HCT116 (cell line): ENCODE measurements around the gene THBD. TPM values are rescaled to one million over a fixed set of nuclear protein-coding genes. Genes with fewer than 3 reads are reported as not detected.
A peak's percentile ranks its signal among the peaks of the same experiment; 100 is the strongest.

Source experiments
- ATAC-seq: fragments of 200-7000 bp; cut with Tn5 transposase; 2 replicates; pipeline ENCODE4 v1.9.1; 2020; ENCODE audit warnings: mild to moderate bottlenecking, moderate library complexity
- BruUV-seq: library from RNA; stranded (reverse); fragments of 400-500 nt; replicated peaks from 2 replicates; lab custom pipeline; 2021; lab: Mats Ljungman, UMichigan
- CTCF ChIA-PET: fragments of 300-600 bp; sonication (Branson Sonifier 250); formaldehyde crosslinking; loops from one replicate; lab custom pipeline; 2021; ENCODE audit warnings: antibody characterized with exemption; lab: Charles Lee
- POLR2A ChIA-PET: fragments of 300-600, 350-600 bp; sonication (Branson Sonifier 250); formaldehyde crosslinking; loops from one replicate; lab custom pipeline; 2021; ENCODE audit warnings: antibody characterized with exemption; lab: Charles Lee
- RAD21 ChIA-PET, 2 experiments: fragments of 300-600 bp; sonication (Branson Sonifier 250); formaldehyde crosslinking; loops; one replicate each; lab custom pipeline; 2023; ENCODE audit warnings: low total read pairs in 2 of 2; ENCODE audit not compliant: uncharacterized antibody in 2 of 2, unreplicated experiment in 2 of 2, low non-redundant PET in 1 of 2; lab: Charles Lee
- DNase-seq: peaks from one replicate; pipeline ENCODE4 v3.0.0-alpha.2; 2010; ENCODE audit warnings: low read depth, low spot score
- H2AFZ ChIP-seq: fragments of 200-600 bp; shearing (Covaris generic), sonication (generic); 2 replicates; pipeline ENCODE4 v1.6.1; 2017; ENCODE audit warnings: low read depth, mixed run types, mixed read lengths, antibody characterized with exemption, low read length; ENCODE audit not compliant: poor library complexity, severe bottlenecking
- H3K27ac ChIP-seq: 2 replicates; pipeline ENCODE4 v1.5.1; 2012; ENCODE audit warnings: low read depth, low read length
- H3K27me3 ChIP-seq: fragments of 200-600 bp; sonication (generic); 2 replicates; pipeline ENCODE4 v1.6.1; 2016; ENCODE audit warnings: mixed run types, low read length, mixed read lengths; ENCODE audit not compliant: insufficient read depth
- H3K36me3 ChIP-seq, 2 experiments: fragments of 200-500 bp in 1 of 2; fragments of 200-600 bp in 1 of 2; sonication (Bioruptor generic) in 1 of 2; sonication (generic) in 1 of 2; 2 replicates each; pipeline versions ENCODE4 v1.5.1 to v1.6.1; 2014 to 2016; ENCODE audit warnings: low read length in 2 of 2, inconsistent platforms in 1 of 2, mixed read lengths in 1 of 2, mixed run types in 1 of 2; ENCODE audit not compliant: insufficient read depth in 2 of 2, control insufficient read depth in 1 of 2
- H3K4me1 ChIP-seq, 2 experiments: fragments of 200-600 bp in 1 of 2; sonication (generic) in 1 of 2; 2 replicates each; pipeline versions ENCODE4 v1.5.1 to v1.6.1; 2012 to 2017; ENCODE audit warnings: low read length in 2 of 2, inconsistent platforms in 1 of 2, mild to moderate bottlenecking in 1 of 2, mixed read lengths in 1 of 2, mixed run types in 1 of 2, moderate library complexity in 1 of 2; ENCODE audit not compliant: insufficient read depth in 2 of 2, control insufficient read depth in 1 of 2
- H3K4me2 ChIP-seq: fragments of 200-600 bp; sonication (generic); 2 replicates; pipeline ENCODE4 v1.6.1; 2017; ENCODE audit warnings: mixed run types, low read length, mixed read lengths
- H3K4me3 ChIP-seq, 2 experiments: fragments of 200-600 bp in 1 of 2; sonication (generic) in 1 of 2; replicated peaks in 1 of 2; 2 replicates each; pipeline ENCODE4 v1.5.1; 2011 to 2016; ENCODE audit warnings: low read length in 2 of 2, control low read depth in 1 of 2, low read depth in 1 of 2, mild to moderate bottlenecking in 1 of 2, mixed read lengths in 1 of 2, mixed run types in 1 of 2
- H3K79me2 ChIP-seq: fragments of 200-600 bp; sonication (generic); 2 replicates; pipeline ENCODE4 v1.6.1; 2017; ENCODE audit warnings: mild to moderate bottlenecking, mixed run types, low read length, moderate library complexity, mixed read lengths; ENCODE audit not compliant: insufficient read depth
- H3K9ac ChIP-seq: fragments of 200-600 bp; sonication (generic); 2 replicates; pipeline ENCODE4 v1.6.1; 2016; ENCODE audit warnings: low read length, mixed read lengths
- H3K9me2 ChIP-seq: fragments of 200-600 bp; sonication (generic), shearing (Covaris generic); 2 replicates; pipeline ENCODE4 v1.6.1; 2017; ENCODE audit warnings: mixed run types, mild to moderate bottlenecking, moderate library complexity; ENCODE audit not compliant: insufficient read depth
- H3K9me3 ChIP-seq, 2 experiments: fragments of 200-500 bp in 1 of 2; fragments of 200-600 bp in 1 of 2; sonication (Bioruptor generic) in 1 of 2; sonication (generic) in 1 of 2; 2 replicates each; pipeline ENCODE4 v1.6.1; 2014 to 2017; ENCODE audit warnings: low read length in 2 of 2, mixed read lengths in 2 of 2, inconsistent platforms in 1 of 2, low read depth in 1 of 2, mild to moderate bottlenecking in 1 of 2, mixed run types in 1 of 2, moderate library complexity in 1 of 2; ENCODE audit not compliant: control insufficient read depth in 1 of 2, insufficient read depth in 1 of 2
- H4K20me1 ChIP-seq: fragments of 200-600 bp; sonication (generic), shearing (Covaris generic); 2 replicates; pipeline ENCODE4 v1.6.1; 2017; ENCODE audit warnings: mixed run types, mild to moderate bottlenecking, moderate library complexity; ENCODE audit not compliant: insufficient read depth
- CTCF ChIP-seq, 3 experiments: fragments of 200-600 bp in 1 of 3; sonication (generic) in 1 of 3; IDR thresholded peaks in 2 of 3; conservative IDR thresholded peaks in 1 of 3; 2 replicates each; pipeline ENCODE4 v1.5.1; 2012 to 2017; ENCODE audit warnings: low read depth in 2 of 3, low read length in 2 of 3, antibody characterized with exemption in 1 of 3, borderline replicate concordance in 1 of 3, control low read depth in 1 of 3, mild to moderate bottlenecking in 1 of 3, mixed read lengths in 1 of 3, mixed run types in 1 of 3, moderate library complexity in 1 of 3; ENCODE audit not compliant: insufficient read depth in 1 of 3
- JUND ChIP-seq: IDR thresholded peaks from 2 replicates; pipeline ENCODE4 v1.6.1; 2012
- RAD21 ChIP-seq: IDR thresholded peaks from 2 replicates; pipeline ENCODE4 v1.6.1; 2012; ENCODE audit warnings: low read depth, mild to moderate bottlenecking
- REST ChIP-seq: IDR thresholded peaks from 2 replicates; pipeline ENCODE4 v1.6.1; 2012; ENCODE audit warnings: low read depth
- TCF7L2 ChIP-seq: IDR thresholded peaks from 2 replicates; pipeline ENCODE4 v1.7.0; 2011; ENCODE audit warnings: borderline replicate concordance, inconsistent platforms; ENCODE audit not compliant: insufficient read depth, insufficient read length; ENCODE audit errors: extremely low read depth
- YY1 ChIP-seq: IDR thresholded peaks from 2 replicates; pipeline ENCODE4 v1.6.1; 2011; ENCODE audit warnings: low read length, low read depth, moderate library complexity, mild to moderate bottlenecking; ENCODE audit not compliant: insufficient replicate concordance; ENCODE audit errors: extremely low read depth
- ZFX ChIP-seq: fragments of 450-650 bp; IDR thresholded peaks from 2 replicates; pipeline ENCODE4 v1.6.1; 2017
- intact Hi-C: fragments of 100-400 bp; cut with micrococcal nuclease; formaldehyde crosslinking; loops from 2 replicates; pipeline ENCODE4 v1.10.0; 2022
- total RNA-seq: library from RNA; stranded (reverse); gene quantifications from one replicate; pipeline ENCODE4 v1.2.1, GENCODE V29; 2021; ENCODE audit not compliant: unreplicated experiment

Gene THBD
- total RNA-seq, 1 experiment from 2014 or later, result 0.39 TPM

DNA sequence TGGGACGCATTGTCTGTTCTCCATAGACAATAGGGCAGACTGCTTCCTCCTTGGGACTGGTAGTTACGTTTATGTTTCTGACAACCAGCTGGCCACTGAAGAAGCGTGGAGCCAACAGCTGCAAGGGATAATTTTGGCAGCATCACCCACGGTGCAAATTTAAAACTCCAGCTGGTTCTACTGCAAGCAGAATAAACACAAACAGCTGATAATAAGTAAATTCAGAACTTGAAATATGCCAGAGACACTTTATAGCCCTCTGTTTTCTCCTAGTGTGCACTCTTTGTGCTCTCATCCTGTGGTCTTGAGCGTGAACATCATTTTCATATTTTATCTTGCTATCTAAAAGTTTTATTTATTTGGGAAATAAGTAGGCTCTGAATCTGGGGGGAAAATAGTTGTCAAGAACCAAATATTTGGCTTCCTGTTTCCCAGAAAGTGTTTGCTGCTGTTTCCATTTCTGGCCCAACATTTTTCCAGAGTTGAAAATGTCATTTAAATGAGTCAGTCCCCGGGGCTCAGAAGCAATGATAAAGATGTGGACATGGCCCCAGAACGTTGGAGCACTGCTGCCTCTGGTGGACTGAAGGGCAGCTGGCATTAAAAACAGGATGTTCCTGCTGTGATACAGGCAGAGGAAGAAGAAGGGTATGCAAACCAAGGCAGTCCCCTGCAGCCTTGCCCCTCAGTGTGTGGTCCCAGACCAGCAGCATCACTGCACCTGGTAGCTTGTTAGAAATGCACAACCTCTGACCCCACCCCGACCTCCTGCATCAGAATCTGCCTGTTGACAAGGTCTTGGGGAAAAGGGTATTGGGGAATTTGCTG, 12.5 kb upstream of the THBD start:
- no peaks in the 10 kb centered on the region for H3K9me2 ChIP-seq
- no peak overlapping the region for H2AFZ ChIP-seq
- no peak overlapping the region for H3K27ac ChIP-seq
- H3K9me3 ChIP-seq, result no peaks in the 10 kb centered on the region
- H4K20me1 ChIP-seq, result no peaks in the 10 kb centered on the region
- H3K4me2 ChIP-seq, result no peak overlapping the region
- RAD21 ChIA-PET, result no interaction called here
- no peaks in the 10 kb centered on the region for H3K36me3 ChIP-seq
- H3K4me1 ChIP-seq, result no peaks in the 10 kb centered on the region; a peak in 1 of 4 replicates
- CTCF ChIA-PET, result interaction anchor here (1.4 to 2.5 kb wide), 3 partner anchors 11 to 370 kb away, joined by 3 to 17 read pairs (median 6); no protein-coding TSS in a partner anchor
- POLR2A ChIA-PET, result interaction anchor here (0.8 kb wide), 1 partner anchor 11 kb away, joined by 3 read pairs; no protein-coding TSS in a partner anchor
- peak; percentile 81 for ATAC-seq
- no peak overlapping the region for H3K9ac ChIP-seq
- H3K27me3 ChIP-seq, result no peaks in the 10 kb centered on the region
- TF ChIP-seq REST (no peak), CTCF (IDR thresholded peaks at IDR 0.05 in 2 of 3, conservative IDR thresholded peaks at IDR 0.05 in 1 of 3; ENCODE audit: borderline replicate concordance in 1 of 3, insufficient read depth in 1 of 3, low read depth in 2 of 3, low read length in 2 of 3) (peak; percentile 11 to 55 (median 54); a peak in 5 of 6 replicates), TCF7L2 (no peak), ZFX (no peak), JUND (no peak), RAD21 (peak; percentile 41; the same call in 1 of the 2 replicates), YY1 (no peak)
- intact Hi-C loops, result loop anchor here (5.0 kb wide), 1 partner anchor 370 kb away; no protein-coding TSS in a partner anchor
- DNase-seq, result no peak
- no peaks in the 10 kb centered on the region for H3K79me2 ChIP-seq
- H3K4me3 ChIP-seq, result no peak overlapping the region
- no TSS peak for BruUV-seq
